ENCODE data around the gene ELP2. TPM values are rescaled to one million over a fixed set of nuclear protein-coding genes. Genes with fewer than 3 reads are reported as not detected.

The ELP2 gene
- total and polyA plus RNA-seq, 3 experiments from 2014 or later, result 64.1 to 89.6 (median 85.8) TPM

Other genes with a start within 250 kb of the ELP2 start
- 10 to 100 TPM; 22.0 to 23.5 TPM for gene RPRD1A, start 62.3 kb upstream of the ELP2 start, total RNA-seq
- 8.7 TPM for gene RPRD1A, start 62.3 kb upstream of the ELP2 start, polyA plus RNA-seq
- 10 to 100 TPM; 43.8 to 44.8 TPM for gene SLC39A6, start 559 bp upstream of the ELP2 start, total RNA-seq
- gene SLC39A6, start 559 bp upstream of the ELP2 start, polyA plus RNA-seq, result 33.1 TPM
- gene MOCOS, start 57.6 kb downstream of the ELP2 start, total RNA-seq, result under 1 TPM; 0.04 to 0.13 TPM
- gene MOCOS, start 57.6 kb downstream of the ELP2 start, polyA plus RNA-seq, result 0.07 TPM
- not detected for gene FHOD3, start 167.8 kb downstream of the ELP2 start, total RNA-seq
- gene FHOD3, start 167.8 kb downstream of the ELP2 start, polyA plus RNA-seq, result not detected

Measured in CD8-positive, alpha-beta memory T cell (primary cell).